Upper lobe of left lung (tissue), 6 donors: ENCODE results near the gene GLRA3. TPM values are rescaled to one million over a fixed set of nuclear protein-coding genes. Genes with fewer than 3 reads are reported as not detected.
"Not testable (repeated sequence)": the region's sequence is repeated elsewhere in the genome, so short reads cannot be mapped to it uniquely, and the experiment has no call there.

Experiments used
- ATAC-seq, 2 donors: fragments of 200-7000 bp; cut with Tn5 transposase; one replicate each; pipeline ENCODE4 v1.9.1; 2022; ENCODE audit warnings: mild to moderate bottlenecking in 2 of 2, moderate library complexity in 2 of 2; ENCODE audit not compliant: low FRiP score in 2 of 2
- DNase-seq, 2 donors: peaks; one replicate each; pipeline ENCODE4 v3.0.0-alpha.2; 2019 to 2020
- H3K27ac ChIP-seq, 4 donors: fragments of 200-600 bp; sonication (generic); one replicate each; pipeline ENCODE4 v1.5.1; 2016 to 2019
- H3K27me3 ChIP-seq, 4 donors: fragments of 200-600 bp; sonication (generic); one replicate each; pipeline ENCODE4 v1.5.1; 2017 to 2019
- H3K36me3 ChIP-seq, 4 donors: fragments of 200-600 bp; sonication (generic); one replicate each; pipeline ENCODE4 v1.5.1; 2016 to 2019
- H3K4me1 ChIP-seq, 4 donors: fragments of 200-600 bp; sonication (generic); one replicate each; pipeline ENCODE4 v1.5.1; 2018 to 2019
- H3K4me3 ChIP-seq, 4 donors: fragments of 200-600 bp; sonication (generic); one replicate each; pipeline ENCODE4 v1.5.1; 2017 to 2019; ENCODE audit warnings: mild to moderate bottlenecking in 2 of 4, moderate library complexity in 1 of 4
- H3K9me3 ChIP-seq, 4 donors: fragments of 200-600 bp; sonication (generic); one replicate each; pipeline ENCODE4 v1.5.1; 2018 to 2019
- CTCF ChIP-seq, 6 experiments: fragments of 450-650 bp in 4 of 6; fragments of 200-600 bp in 2 of 6; sonication (generic) in 2 of 6; IDR thresholded peaks; one replicate each; pipeline ENCODE4 v1.5.1; 2016 to 2019; ENCODE audit warnings: antibody characterized with exemption in 6 of 6
- EP300 ChIP-seq, 4 donors: sonication (generic); formaldehyde crosslinking; IDR thresholded peaks; one replicate each; pipeline ENCODE4 v1.5.1; 2017; ENCODE audit warnings: antibody characterized with exemption in 4 of 4, control low read depth in 2 of 4
- POLR2A ChIP-seq, 4 donors: fragments of 450-650 bp; IDR thresholded peaks; one replicate each; pipeline ENCODE4 v1.5.1; 2016 to 2017; ENCODE audit warnings: antibody characterized with exemption in 4 of 4, mild to moderate bottlenecking in 2 of 4
- POLR2AphosphoS5 ChIP-seq, 2 donors: sonication (generic); formaldehyde crosslinking; IDR thresholded peaks; one replicate each; pipeline ENCODE4 v1.5.1; 2017; ENCODE audit warnings: antibody characterized with exemption in 2 of 2
- WGBS, 2 donors: methylation state at CpG; one replicate each; pipeline ENCODE4 v1.1.5; 2017 to 2018; 5-methylcytosine and 5-hydroxymethylcytosine counted together
- total RNA-seq, 6 donors: library from RNA; depleted of rRNA in 4 of 6; stranded (reverse); fragments of >200 nt in 4 of 6; gene quantifications; one replicate each; pipeline versions ENCODE4 v1.1.0 to v1.2.1, GENCODE V29; 2016 to 2021
- donor health status: DM: no; HTN: no; CAD: no; lungs with moderate emphysema.
- donor health status: DM: no; HTN: yes; CAD: no; lungs with severe emphysema.

The GLRA3 gene
- total RNA-seq, 6 donors from 2014 or later = 0.03 to 0.33 (median 0.15) TPM; not detected in 3

GRCh38 chr4:174805746-174806145, 23.3 kb downstream of the GLRA3 start:
- Histone ChIP-seq H3K27ac (no peak overlapping the region), H3K9me3 (no peaks in the 10 kb centered on the region), H3K4me3 (no peak overlapping the region), H3K4me1 (no peaks in the 10 kb centered on the region), H3K27me3 (no peaks in the 10 kb centered on the region), H3K36me3 (no peaks in the 10 kb centered on the region)
- TF ChIP-seq CTCF (IDR thresholded peaks at IDR 0.05) = no peak
- DNase-seq = no peak
- no peak for ATAC-seq
- 83 to 100% methylated on average over 1 of the region's 1 CpG for WGBS, 2 donors

DNA sequence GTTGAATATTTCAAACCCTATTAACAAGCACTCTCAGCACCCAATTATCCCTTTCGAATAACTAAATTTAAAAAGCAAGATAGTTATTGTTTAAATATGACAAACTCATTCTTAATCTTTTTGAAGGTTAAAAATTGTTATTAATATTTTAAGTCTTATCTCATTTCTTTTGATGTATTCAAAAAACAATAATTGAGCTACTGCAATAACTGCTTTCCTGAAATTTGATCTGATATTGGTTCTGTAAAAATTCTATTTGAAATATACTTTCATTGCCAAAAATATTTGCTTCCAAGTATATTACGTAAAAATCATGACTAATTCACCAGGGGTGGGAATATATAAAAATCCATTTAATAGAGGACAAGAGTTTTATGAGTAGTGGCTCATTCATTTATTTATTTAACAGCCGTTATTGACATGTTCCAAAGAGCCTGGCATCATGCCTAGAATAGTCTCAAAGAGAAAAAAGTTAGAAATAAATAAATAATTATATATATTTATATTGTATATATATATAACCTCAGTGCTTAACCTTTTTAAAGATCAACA, 34.4 kb downstream of the GLRA3 start:
- Histone ChIP-seq H3K4me1 (no peaks in the 10 kb centered on the region), H3K36me3 (no peaks in the 10 kb centered on the region), H3K4me3 (no peak overlapping the region), H3K9me3 (no peaks in the 10 kb centered on the region), H3K27me3 (no peaks in the 10 kb centered on the region), H3K27ac (no peak overlapping the region)
- ATAC-seq (no peak), DNase-seq (no peak)
- TF ChIP-seq POLR2AphosphoS5 (IDR thresholded peaks at IDR 0.05) = no peak
- WGBS, 2 donors = 56 to 58% methylated on average over 3 of the region's 3 CpGs

- ATAC-seq (no peak), DNase-seq (no peak)
- H3K27ac ChIP-seq = no peak overlapping the region
- no peak overlapping the region for H3K4me3 ChIP-seq
- H3K36me3 ChIP-seq = no peaks in the 10 kb centered on the region
- no peaks in the 10 kb centered on the region for H3K27me3 ChIP-seq
- no peaks in the 10 kb centered on the region for H3K4me1 ChIP-seq
- no peaks in the 10 kb centered on the region for H3K9me3 ChIP-seq
- TF ChIP-seq CTCF (IDR thresholded peaks at IDR 0.05) (no peak), EP300 (IDR thresholded peaks at IDR 0.05) (no peak), POLR2AphosphoS5 (IDR thresholded peaks at IDR 0.05) (no peak), POLR2A (IDR thresholded peaks at IDR 0.05) (no peak)
These were observed 39.4 kb downstream of the GLRA3 start for GRCh38 chr4:174789657-174790056.

GRCh38 chr4:174778274-174778986, 50.6 kb downstream of the GLRA3 start:
- not testable (repeated sequence) for DNase-seq, H3K27ac ChIP-seq, ATAC-seq, H3K4me1 ChIP-seq, H3K4me3 ChIP-seq, H3K27me3 ChIP-seq, H3K9me3 ChIP-seq, H3K36me3 ChIP-seq
- WGBS, 2 donors = 86 to 87% methylated on average over 24 to 26 of the region's 28 CpGs

GRCh38 chr4:174775366-174775765, 53.7 kb downstream of the GLRA3 start:
- DNase-seq = no peak

More at GRCh38 chr4:174775366-174775765, 53.7 kb downstream of the GLRA3 start:
- Histone ChIP-seq H3K9me3 (no peaks in the 10 kb centered on the region), H3K36me3 (no peaks in the 10 kb centered on the region), H3K27ac (no peak overlapping the region), H3K4me1 (no peaks in the 10 kb centered on the region), H3K27me3 (no peaks in the 10 kb centered on the region), H3K4me3 (no peak overlapping the region)
- ATAC-seq = no peak
- TF ChIP-seq CTCF (IDR thresholded peaks at IDR 0.05) (no peak), EP300 (IDR thresholded peaks at IDR 0.05) (no peak), POLR2AphosphoS5 (IDR thresholded peaks at IDR 0.05) (no peak), POLR2A (IDR thresholded peaks at IDR 0.05) (no peak)
- WGBS, 2 donors = 0 to 20% methylated on average over 1 of the region's 1 CpG
